Retina (tissue), 1 donor: Measurements from ENCODE around the gene SYCP2.
A peak's percentile ranks its signal among the peaks of the same experiment; 100 is the strongest.

Source experiments
- DNase-seq: peaks from one replicate; pipeline ENCODE4 v3.0.0-alpha.2; 2016

The SYCP2 gene

GRCh38 chr20:59832406-59833363 lies 100.8 kb downstream of the SYCP2 start:
- no peak for DNase-seq

- DNase-seq = no peak
Measured at GRCh38 chr20:59831916-59832270, 101.5 kb downstream of the SYCP2 start.

- no peak for DNase-seq
Measured at GRCh38 chr20:59831024-59831915, 102.2 kb downstream of the SYCP2 start.

- no peak for DNase-seq
Measured at GRCh38 chr20:59830665-59831023, 102.8 kb downstream of the SYCP2 start.

GRCh38 chr20:59829786-59830664 lies 103.4 kb downstream of the SYCP2 start:
- DNase-seq = no peak

- peak; percentile 56 for DNase-seq
Measured at GRCh38 chr20:59829054-59829785, 104.2 kb downstream of the SYCP2 start.

- no peak for DNase-seq
Measured at GRCh38 chr20:59828125-59829053, 105.0 kb downstream of the SYCP2 start.

GRCh38 chr20:59827138-59828056 lies 106.0 kb downstream of the SYCP2 start:
- no peak for DNase-seq

- no peak for DNase-seq
Measured at GRCh38 chr20:59825944-59826759, 107.3 kb downstream of the SYCP2 start.

GRCh38 chr20:59825563-59825920 lies 107.9 kb downstream of the SYCP2 start:
- DNase-seq = no peak

- DNase-seq = no peak
Measured at GRCh38 chr20:59824711-59825562, 108.5 kb downstream of the SYCP2 start.

GRCh38 chr20:59823491-59824259 lies 109.8 kb downstream of the SYCP2 start:
- DNase-seq = no peak

- DNase-seq = no peak
Measured at GRCh38 chr20:59823030-59823423, 110.4 kb downstream of the SYCP2 start.

GRCh38 chr20:59822291-59823029 lies 111.0 kb downstream of the SYCP2 start:
- DNase-seq = no peak

GRCh38 chr20:59821788-59822187 lies 111.6 kb downstream of the SYCP2 start:
- DNase-seq = no peak

- DNase-seq = no peak
Measured at GRCh38 chr20:59821201-59821600, 112.2 kb downstream of the SYCP2 start.
